AG10803 (cell line): ENCODE results near the gene C16orf78.

Experiments used
- DNase-seq: peaks from one replicate; pipeline ENCODE4 v3.0.0; 2010; ENCODE audit warnings: low read depth
- H3K4me3 ChIP-seq: 2 replicates; pipeline ENCODE4 v1.5.1; 2011; ENCODE audit warnings: mild to moderate bottlenecking, low read length, control low read depth
- TF ChIP-seq, protein P1 (sequence below): conservative IDR thresholded peaks from 2 replicates; pipeline ENCODE4 v1.5.1; 2011; ENCODE audit warnings: mild to moderate bottlenecking, low read length, control low read depth, inconsistent platforms

The C16orf78 gene

DNA sequence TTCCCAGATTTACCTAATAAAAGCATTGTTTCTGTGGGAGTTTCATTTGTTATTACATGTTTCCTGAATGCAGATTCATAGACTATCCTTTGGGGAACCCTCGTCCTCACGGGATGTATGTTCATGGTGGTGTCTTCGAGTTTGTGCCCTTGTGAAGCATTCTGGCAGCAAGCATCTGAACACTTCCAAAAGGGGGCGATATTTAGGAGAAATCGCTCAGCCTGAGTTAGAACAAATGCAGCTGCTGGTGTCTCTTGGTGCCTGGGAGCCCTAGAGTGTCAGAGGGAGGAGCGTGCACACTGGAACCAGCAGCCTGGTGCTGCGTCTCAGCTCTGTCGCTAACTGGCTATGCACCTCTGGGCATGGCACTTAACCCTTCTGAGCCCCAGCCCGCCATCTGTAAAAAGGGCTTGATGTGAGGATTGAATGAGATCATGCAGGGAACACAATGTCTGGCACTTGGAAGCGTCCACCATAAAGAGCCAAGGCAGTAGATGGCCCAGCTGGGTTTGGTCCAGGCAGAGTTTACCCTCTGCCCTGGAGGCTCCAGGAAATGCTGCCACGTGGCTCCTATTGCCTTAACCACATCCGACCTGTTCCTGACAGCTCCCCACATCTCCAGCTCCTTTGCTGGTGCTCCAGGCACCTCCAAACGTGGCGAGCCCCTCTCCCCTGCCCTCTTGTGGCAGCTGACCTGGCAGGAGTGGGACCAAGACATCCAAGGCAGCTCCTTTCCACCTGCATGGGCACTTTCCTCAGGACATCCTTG is 25.0 kb upstream of the C16orf78 start:
- no peak for DNase-seq
- TF ChIP-seq, protein P1, sequence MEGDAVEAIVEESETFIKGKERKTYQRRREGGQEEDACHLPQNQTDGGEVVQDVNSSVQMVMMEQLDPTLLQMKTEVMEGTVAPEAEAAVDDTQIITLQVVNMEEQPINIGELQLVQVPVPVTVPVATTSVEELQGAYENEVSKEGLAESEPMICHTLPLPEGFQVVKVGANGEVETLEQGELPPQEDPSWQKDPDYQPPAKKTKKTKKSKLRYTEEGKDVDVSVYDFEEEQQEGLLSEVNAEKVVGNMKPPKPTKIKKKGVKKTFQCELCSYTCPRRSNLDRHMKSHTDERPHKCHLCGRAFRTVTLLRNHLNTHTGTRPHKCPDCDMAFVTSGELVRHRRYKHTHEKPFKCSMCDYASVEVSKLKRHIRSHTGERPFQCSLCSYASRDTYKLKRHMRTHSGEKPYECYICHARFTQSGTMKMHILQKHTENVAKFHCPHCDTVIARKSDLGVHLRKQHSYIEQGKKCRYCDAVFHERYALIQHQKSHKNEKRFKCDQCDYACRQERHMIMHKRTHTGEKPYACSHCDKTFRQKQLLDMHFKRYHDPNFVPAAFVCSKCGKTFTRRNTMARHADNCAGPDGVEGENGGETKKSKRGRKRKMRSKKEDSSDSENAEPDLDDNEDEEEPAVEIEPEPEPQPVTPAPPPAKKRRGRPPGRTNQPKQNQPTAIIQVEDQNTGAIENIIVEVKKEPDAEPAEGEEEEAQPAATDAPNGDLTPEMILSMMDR = 0 out of 2 replicates have a peak, but pooled peaks have one; percentile 1
- no peak overlapping the region for H3K4me3 ChIP-seq

DNA sequence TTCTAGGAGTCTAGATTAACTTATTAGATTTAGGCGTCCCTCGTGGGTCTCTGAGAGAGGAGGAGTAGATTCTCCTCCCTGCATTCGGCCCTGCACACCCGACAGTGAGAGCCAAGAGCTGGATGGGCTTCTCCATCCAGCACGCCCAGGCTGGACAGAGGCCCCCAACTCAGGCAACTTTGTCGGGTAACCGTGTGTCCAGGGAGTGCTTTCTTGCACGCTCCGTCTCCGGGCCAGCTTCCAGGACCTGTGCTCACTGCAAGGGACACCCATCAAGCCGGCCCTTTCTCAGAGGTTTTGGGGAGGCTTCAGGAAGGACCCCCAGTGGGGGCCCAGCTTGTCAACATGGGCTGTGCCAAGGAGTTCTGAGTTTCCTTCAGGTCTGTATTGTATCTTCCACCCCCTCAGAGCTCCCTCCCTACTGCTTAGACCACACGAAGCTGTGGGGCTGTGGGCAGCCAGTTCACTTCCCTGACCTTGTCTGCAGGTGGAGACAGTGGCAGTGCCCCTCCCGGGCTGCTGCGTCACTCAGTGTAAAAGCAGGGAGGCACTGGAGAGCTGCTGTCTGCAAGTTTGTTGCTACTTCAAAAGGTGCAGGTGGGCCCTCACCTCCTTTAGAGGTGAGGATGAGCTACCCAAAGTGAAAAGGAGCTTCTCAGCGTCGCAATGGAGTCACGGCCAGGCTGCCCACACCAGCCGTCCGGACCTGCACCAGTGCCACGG is 24.0 kb upstream of the C16orf78 start:
- no peak for DNase-seq
- TF ChIP-seq, protein P1 = no peak
- no peak overlapping the region for H3K4me3 ChIP-seq

DNA sequence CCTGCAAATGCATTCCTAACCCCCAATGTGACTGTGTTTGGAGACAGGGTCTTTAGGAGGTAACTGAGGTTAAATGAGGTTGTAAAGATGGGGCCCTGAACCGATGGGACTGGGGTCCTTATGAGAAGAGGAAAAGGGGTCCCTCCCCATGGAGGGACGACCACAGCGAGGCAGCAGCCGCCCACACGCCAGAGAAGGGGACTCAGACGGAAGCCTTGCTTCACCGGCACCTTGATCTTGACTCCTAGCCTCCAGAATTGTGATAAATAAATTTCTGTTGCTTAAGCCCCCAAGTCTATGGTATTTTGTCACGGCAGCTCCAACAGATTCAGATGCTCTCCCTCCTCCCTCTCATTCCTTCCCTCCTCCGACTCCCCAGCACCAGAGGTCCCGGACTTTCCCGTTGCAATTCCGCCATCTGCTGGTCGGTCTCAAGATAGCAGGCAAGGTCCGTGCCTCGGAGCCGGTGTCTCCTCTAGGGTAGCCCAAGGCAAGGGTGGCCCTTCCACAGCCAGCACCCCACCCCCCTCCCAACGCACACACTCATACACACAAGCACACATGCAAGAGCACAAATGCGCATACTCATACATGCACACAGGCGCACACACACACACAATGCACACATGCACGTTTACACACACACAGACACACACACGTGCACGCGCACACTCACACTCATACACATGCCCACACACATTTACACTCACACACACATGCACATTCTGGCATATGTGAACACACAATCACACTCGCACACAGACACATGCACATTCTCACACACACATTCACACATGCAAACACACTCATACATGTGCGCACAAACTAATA is 23.1 kb upstream of the C16orf78 start:
- peak; percentile 38 for DNase-seq
- H3K4me3 ChIP-seq = no peak overlapping the region
- TF ChIP-seq, protein P1 = peak; percentile 87

DNA sequence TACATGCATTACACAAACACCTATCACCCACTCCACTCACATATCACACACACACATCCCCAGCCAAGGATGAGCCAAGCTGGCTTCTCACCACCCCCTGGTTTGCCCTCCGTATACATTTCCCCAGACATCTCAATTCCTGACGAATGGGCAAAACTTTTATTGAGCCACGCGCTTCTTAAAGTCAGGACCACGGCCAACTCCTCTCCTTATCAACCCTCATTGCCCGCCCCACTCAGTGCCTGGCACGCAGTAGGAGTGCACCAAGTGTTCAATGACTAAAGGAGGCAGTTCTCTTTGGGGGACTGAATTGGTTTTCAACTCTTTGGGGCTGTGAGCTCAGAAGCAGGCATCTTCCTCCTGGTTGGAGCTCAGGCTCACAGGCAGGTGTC is 22.5 kb upstream of the C16orf78 start:
- TF ChIP-seq, protein P1 = no peak

DNA sequence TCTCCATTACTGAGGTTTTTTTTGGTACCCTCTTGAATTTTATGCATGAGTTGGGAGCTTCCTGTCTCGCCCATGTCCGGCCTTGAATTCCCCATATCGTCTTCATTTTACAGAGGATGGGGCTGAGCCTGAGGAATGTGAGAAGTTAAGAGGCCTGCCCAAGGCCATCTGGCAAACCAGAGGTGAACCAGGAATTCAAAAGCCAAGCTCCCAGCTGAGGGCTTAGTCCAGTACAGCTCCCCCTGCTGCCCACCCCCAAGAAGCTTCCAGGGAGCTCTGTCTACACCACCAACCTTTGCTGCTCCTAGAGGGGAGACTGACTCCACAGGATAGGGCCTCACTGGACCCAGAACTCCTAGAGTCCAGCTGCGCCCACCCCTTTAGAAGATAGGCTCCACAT is 20.7 kb upstream of the C16orf78 start:
- no peak overlapping the region for H3K4me3 ChIP-seq
- DNase-seq = peak; percentile 6
- TF ChIP-seq, protein P1 = peak; percentile 26

More for the DNA sequence above, 22.5 kb upstream of the C16orf78 start:
- H3K4me3 ChIP-seq = no peak overlapping the region
- no peak for DNase-seq

DNA sequence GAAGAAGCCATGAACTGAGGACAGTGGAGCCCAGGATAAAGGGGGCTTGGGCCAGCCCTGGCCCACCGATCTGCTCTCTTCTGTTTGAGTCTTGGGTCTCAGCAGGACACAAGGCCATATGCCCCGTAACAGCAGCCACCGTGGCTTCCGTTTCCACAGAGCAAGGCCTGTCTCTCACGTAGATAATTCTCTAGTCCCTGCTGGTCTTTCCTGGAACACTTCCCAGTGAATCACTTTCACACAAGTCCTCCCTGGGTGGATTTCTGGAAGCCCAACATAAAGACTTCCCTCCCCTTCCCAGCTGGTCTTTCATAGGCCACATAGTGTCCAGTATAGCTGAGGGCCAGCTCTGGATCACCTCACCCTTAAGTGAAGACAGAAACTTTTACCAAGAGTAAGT is 19.9 kb upstream of the C16orf78 start:
- TF ChIP-seq, protein P1 = no peak
- H3K4me3 ChIP-seq = no peak overlapping the region
- no peak for DNase-seq
